RWPE1 (cell line): Measurements from ENCODE around the gene TRAFD1.
A peak's percentile ranks its signal among the peaks of the same experiment; 100 is the strongest.

ENCODE experiments used
- CTCF ChIA-PET: fragments of 350-600 bp; sonication (Branson Sonifier 250); formaldehyde crosslinking; extraction: SDS; loops from one replicate; lab custom pipeline; 2021; lab: Yijun Ruan, JAX
- POLR2A ChIA-PET: fragments of 400-600 bp; formaldehyde crosslinking; extraction: SDS; loops from one replicate; lab custom pipeline; 2020; ENCODE audit warnings: antibody characterized with exemption; ENCODE audit not compliant: low non-redundant PET; lab: Yijun Ruan, JAX
- DNase-seq: peaks from one replicate; pipeline ENCODE4 v3.0.0; 2012; ENCODE audit warnings: low spot score
- H3K27ac ChIP-seq: fragments of 450-650 bp; 2 replicates; pipeline ENCODE4 v1.5.1; 2017
- TF ChIP-seq, protein P1 (sequence below): fragments of 450-650 bp; conservative IDR thresholded peaks from 2 replicates; pipeline ENCODE4 v1.5.1; 2017; ENCODE audit warnings: low read depth, mild to moderate bottlenecking

Gene TRAFD1

DNA sequence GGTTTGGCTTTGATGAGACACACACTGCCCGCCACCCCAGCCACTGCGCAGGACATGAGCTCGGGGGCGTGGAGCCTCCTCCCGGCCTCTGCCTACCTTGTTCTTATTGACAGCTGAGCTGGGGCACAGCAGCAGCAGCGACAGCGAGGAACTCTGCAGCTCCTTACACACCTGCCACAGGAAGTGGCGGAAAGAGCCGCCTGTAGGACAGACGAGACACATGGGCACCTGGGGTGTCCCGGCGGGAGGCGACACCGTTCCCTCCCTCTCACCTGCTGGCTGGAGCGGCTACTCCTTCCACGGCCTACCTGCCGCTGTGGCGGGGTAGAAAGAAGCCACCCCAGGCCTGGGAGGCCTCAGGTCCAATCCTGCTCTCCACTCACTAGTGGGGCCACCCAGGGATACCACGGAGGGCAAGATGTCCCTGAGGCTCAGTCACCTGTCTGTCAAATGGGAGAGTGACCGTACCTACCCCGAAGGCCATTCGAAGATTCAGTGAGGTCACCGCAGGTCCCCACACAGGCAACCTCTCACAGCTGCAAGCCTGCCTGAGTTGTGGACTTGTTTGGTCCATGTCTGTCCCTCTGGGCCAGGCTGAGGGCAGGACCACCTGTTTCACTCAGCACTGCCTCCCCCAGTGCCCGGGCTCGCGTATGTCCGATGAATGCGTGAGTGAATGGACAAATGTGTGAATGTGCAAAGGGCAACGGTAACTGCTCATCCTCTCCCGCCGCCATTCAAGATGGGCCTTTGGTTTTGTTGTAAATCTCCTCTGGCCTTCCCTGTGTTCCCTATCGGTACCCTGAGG is 42.6 kb downstream of the TRAFD1 start:
- TF ChIP-seq, protein P1, sequence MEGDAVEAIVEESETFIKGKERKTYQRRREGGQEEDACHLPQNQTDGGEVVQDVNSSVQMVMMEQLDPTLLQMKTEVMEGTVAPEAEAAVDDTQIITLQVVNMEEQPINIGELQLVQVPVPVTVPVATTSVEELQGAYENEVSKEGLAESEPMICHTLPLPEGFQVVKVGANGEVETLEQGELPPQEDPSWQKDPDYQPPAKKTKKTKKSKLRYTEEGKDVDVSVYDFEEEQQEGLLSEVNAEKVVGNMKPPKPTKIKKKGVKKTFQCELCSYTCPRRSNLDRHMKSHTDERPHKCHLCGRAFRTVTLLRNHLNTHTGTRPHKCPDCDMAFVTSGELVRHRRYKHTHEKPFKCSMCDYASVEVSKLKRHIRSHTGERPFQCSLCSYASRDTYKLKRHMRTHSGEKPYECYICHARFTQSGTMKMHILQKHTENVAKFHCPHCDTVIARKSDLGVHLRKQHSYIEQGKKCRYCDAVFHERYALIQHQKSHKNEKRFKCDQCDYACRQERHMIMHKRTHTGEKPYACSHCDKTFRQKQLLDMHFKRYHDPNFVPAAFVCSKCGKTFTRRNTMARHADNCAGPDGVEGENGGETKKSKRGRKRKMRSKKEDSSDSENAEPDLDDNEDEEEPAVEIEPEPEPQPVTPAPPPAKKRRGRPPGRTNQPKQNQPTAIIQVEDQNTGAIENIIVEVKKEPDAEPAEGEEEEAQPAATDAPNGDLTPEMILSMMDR = no peak
- no peak overlapping the region for H3K27ac ChIP-seq
- no peak for DNase-seq
- CTCF ChIA-PET = no interaction called here
- POLR2A ChIA-PET = no interaction called here

DNA sequence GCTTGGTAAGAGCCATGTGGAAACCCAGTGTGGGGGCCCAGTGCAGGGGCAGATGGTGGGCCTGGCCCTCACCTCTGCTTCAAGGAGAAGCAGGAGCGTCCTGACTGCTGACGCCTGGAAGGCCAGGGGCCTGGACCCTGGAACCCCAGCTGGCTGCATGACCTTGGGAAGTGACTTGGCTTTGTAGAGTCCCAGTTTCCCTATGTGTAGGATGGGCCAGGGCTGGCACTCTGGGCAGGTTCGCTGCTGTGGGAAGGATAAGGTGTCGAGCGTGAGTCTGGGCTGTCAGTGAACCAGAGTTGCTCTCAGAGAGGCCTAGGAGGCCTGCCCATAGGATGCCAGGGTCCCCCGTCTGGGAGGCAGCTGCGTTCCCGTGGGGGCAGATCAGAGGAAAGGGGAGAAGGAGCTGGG is 43.2 kb downstream of the TRAFD1 start:
- CTCF ChIA-PET = no interaction called here

DNA sequence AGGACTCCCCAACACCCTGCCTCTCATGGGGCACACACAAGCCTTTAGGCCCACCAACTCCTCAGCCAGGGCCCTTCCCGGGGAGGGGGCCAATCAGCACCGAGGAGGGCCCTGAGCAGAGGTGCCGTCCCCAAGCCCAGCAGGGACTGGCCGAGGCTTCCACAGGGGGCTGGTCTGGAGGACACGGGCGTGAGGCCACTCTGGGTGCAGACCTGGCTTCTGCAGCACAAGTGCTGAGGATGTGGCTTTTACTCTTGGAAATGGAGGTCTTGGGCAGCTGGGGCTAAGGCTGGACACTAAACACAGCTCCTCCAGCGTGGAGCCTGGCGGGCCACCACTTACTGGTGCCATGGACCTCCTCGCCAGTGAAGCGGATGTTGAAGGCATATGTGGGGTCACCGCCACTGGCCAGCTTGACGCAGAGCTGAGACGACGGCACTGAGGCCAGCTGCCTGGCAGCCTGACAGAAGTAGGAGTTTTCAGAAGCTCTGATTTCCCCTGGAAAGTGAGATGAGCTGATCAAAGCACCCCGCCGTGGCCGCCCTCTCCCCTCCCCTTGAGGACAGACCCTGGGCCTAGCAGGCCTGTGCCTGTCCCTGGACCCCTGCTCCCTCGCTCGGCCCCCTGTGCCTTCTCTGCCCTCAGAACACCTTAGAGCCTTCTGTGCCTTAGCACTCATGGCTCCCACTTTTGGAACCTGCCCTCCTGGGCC is 44.0 kb downstream of the TRAFD1 start:
- peak overlapping the region; percentile 41 for H3K27ac ChIP-seq
- TF ChIP-seq, protein P1 = no peak
- DNase-seq = no peak
- POLR2A ChIA-PET = interaction anchor here (0.5 to 0.6 kb wide), 2 partner anchors 144 to 452 kb away, joined by 5 read pairs; no protein-coding TSS in a partner anchor
- CTCF ChIA-PET = interaction anchor here (0.6 kb wide), 2 partner anchors 44 to 88 kb away, joined by 3 to 5 read pairs; no protein-coding TSS in a partner anchor

More for the DNA sequence above, 43.2 kb downstream of the TRAFD1 start:
- TF ChIP-seq, protein P1 = no peak
- no peak overlapping the region for H3K27ac ChIP-seq
- POLR2A ChIA-PET = interaction anchor here (0.5 to 0.6 kb wide), 2 partner anchors 143 to 451 kb away, joined by 5 read pairs; no protein-coding TSS in a partner anchor
- DNase-seq = no peak

DNA sequence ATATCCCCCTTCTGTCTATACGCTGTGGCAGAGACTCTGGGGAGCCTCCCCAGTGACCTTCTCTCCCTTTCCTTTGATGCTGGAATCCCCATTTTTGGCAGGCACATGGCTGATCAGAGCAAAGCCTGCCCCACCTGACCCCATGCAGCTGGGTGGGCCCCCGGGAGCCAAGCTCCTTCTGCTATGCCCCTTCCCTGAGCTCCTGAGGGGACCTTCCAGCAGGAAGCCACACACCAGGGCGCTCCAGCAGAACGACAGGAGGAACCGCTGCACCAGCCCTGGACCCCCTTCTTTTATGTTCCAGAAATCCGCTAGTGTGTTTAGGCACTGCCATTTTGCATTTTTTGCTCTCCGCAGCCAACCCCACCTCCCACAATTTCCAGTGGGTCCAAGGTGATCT is 44.6 kb downstream of the TRAFD1 start:
- no peak for DNase-seq
- ChIA-PET POLR2A (no interaction called here), CTCF (interaction anchor here (0.6 kb wide), 2 partner anchors 44 to 89 kb away, joined by 3 to 5 read pairs; no protein-coding TSS in a partner anchor)
- TF ChIP-seq, protein P1 = no peak
- H3K27ac ChIP-seq = peak overlapping the region; percentile 41

DNA sequence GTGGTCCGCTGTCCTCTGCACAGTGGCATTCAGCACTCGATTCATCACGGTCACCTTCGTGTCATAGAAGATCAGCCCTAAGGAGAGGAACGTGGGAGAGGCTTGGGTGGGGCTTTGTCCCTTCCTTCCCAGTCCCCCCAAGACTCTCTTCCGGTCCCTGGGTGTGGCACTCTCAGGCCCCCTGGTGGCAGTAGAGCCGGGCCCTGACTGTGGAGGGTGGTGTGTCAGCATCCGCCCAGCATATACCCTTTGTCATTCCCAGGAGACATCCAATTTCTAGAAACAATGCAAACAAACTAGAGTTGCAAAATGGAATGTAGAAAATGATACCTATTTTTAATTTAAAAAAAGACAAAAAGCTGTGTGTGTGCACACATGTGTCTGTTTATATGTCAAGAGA is 45.0 kb downstream of the TRAFD1 start:
- TF ChIP-seq, protein P1 = peak; percentile 38; the same call in 1 of the 2 replicates
- CTCF ChIA-PET = interaction anchor here (0.6 kb wide), 1 partner anchor 17 kb away, joined by 4 read pairs; no protein-coding TSS in a partner anchor
- POLR2A ChIA-PET = no interaction called here
- peak; percentile 30 for DNase-seq
- peak overlapping the region; percentile 41 for H3K27ac ChIP-seq

DNA sequence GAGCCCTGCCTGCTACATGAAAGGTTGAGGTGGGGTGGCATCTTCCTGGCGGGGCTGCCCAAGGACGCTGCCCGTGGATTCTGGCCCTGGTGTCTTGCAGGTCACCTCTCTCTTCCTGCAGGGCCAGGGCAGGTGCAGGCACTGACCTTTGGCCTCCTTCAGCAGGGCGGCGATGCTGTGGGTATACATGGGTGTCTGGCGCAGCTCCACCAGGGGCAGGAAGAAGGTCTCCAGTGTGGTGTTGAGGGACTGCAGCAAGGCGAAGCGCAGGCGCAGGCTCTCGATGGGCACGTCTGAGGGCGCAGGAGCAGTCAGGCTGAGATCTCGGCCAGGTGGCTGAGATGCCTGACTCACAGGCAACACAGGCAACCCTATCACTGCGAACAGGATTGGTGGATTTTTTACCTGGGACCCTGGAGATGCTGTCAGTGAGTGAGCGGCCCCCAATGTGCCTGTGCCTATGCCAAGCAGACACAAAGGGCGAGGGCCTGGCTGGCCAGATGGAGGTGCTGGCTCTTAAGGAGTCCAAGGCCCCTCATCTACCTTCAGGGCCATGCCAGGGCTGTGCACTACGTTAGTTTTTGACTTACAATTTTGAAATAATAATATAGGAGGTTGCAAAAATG is 45.7 kb downstream of the TRAFD1 start:
- CTCF ChIA-PET = interaction anchor here (0.6 kb wide), 1 partner anchor 18 kb away, joined by 4 read pairs; no protein-coding TSS in a partner anchor
- TF ChIP-seq, protein P1 = no peak
- no peak for DNase-seq
- POLR2A ChIA-PET = no interaction called here
- H3K27ac ChIP-seq = peak overlapping the region; percentile 7; the same call in 1 of the 2 replicates
